AG09319 (cell line): ENCODE measurements around the gene GLOD4.

Experiments used
- DNase-seq: peaks from one replicate; pipeline ENCODE4 v3.0.0-alpha.2; 2010; ENCODE audit warnings: low read depth; ENCODE audit errors: extremely low read depth
- TF ChIP-seq, protein P1 (sequence below): IDR thresholded peaks from 2 replicates; pipeline ENCODE4 v1.5.1; 2011; ENCODE audit warnings: low read depth, mild to moderate bottlenecking, inconsistent platforms, low read length, moderate library complexity

The GLOD4 gene

DNA sequence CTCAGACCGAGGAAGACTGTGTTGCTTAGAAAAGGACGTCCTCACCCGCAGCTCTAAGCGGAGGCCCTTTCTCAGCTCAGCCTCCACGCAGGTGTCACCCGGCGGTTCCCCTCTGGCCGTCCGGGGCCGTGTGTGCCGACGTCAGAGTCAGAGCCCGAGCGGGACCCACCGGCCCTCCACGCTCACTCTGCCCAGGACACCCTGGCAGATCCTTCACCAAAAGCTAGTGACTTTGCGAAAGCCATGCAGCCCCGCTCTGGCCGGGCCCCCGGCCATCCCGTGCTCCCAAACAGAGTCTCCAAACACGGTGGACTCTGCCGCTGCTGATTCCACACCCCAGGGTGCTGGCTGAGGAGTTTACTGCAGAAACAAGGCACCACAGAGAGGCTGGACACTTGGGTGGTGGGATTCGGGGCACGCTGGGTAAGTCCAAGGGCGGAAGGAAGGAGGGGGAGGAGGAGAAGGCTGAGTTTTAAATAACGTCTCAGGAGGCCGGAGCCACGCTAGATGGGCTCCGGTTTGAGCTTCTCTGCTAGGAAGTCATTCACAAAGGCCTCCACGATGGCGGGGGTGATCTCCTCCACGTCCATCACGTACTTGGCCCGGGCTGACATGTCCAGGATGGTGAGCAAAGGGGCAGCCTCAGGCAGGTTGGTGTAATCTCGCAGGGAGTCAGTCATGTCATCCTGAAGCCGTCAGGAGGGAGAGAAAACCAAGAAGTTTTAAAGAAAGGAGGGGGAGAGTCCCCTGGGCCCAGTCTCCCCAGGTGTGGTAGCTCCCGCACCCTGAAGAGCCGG lies 18.6 kb upstream of the GLOD4 start:
- no peak for DNase-seq
- TF ChIP-seq, protein P1, sequence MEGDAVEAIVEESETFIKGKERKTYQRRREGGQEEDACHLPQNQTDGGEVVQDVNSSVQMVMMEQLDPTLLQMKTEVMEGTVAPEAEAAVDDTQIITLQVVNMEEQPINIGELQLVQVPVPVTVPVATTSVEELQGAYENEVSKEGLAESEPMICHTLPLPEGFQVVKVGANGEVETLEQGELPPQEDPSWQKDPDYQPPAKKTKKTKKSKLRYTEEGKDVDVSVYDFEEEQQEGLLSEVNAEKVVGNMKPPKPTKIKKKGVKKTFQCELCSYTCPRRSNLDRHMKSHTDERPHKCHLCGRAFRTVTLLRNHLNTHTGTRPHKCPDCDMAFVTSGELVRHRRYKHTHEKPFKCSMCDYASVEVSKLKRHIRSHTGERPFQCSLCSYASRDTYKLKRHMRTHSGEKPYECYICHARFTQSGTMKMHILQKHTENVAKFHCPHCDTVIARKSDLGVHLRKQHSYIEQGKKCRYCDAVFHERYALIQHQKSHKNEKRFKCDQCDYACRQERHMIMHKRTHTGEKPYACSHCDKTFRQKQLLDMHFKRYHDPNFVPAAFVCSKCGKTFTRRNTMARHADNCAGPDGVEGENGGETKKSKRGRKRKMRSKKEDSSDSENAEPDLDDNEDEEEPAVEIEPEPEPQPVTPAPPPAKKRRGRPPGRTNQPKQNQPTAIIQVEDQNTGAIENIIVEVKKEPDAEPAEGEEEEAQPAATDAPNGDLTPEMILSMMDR: no peak

DNA sequence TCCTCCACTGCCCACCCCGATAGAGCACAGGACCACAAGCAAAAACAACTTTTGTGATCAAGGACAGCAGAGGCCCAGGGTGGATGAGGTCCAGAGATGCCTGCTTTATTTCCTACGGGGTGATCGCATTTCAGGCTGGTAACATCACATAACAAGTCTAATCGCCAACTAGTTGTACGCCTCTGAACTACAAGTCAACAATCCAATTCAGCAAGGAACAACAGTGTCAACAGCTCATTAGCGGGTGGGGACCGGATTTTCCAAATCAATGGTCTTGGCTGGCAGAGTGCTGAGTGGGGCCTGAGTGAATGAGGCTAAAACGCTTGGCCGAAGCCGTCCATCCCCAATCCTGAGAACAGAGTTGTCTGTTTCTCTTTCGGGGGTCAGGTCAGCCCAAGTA lies 17.2 kb upstream of the GLOD4 start:
- TF ChIP-seq, protein P1: no peak
- no peak for DNase-seq

DNA sequence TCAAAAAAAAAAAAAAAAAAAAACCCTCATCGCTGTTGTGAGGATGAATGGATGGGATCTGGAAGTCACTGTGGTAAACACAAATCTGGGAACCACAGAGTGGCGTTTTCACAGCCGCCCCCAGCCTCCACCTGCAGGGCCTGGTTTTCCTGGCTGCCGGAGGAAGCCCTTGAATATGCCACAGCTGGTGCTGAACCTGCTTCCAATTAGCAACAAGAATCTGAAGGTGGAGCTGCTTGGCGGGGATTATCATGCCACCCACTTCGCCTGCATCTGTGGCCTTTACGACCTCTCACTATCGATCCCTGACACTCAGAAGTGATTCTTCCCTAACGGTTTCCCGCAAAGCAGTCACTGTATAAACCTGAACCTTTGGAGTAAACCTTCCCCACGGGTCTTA lies 16.2 kb upstream of the GLOD4 start:
- TF ChIP-seq, protein P1: no peak
- DNase-seq: no peak

DNA sequence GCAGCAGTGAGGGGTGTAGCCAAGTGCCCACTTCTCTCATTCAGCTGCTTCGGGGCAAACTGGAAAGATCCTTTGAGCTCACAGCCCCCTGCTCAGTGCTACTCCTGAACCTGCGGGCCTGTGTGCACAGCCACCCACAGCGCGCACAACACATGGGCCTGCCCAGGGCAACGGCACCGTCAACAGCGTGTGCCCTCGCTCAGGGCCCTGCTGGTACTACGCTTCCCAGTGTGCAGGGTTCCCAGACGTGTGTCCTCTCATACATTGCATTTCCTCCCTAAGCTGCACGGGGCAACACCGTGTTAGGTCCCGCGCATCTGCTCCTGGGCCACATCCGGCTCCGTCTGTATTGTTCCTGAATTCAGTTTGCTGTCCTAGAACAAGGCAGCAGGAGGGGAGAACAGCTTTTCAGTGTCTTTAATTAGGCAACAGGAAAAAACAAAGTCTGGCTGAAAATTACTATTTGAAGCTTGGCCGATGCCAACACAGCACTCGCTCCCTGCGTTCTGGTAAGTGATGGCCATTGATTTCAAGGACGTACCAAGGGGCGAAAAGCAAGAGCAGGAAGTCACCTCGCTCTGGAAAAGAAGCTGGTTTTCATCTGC lies 15.3 kb upstream of the GLOD4 start:
- TF ChIP-seq, protein P1: no peak
- no peak for DNase-seq

DNA sequence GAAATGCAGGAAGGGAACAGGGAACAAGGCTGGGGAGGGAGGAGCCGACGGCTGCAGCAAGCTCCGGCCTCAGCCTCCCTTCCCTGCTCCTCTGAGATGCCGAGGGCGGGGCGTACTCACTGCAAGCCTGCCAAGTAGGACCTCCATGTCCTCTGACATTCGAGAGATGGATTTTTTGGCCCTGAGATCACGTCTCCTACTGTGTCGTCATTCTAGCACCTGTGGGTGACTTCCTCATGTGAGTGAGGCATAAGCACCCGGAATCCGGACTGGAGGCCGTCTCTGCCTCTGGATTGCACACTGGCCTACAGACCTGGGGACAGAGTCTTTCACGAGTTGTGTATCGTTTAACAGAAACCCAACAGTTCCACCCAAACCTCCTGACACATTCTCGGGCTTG lies 14.5 kb upstream of the GLOD4 start:
- TF ChIP-seq, protein P1: no peak
- no peak for DNase-seq

DNA sequence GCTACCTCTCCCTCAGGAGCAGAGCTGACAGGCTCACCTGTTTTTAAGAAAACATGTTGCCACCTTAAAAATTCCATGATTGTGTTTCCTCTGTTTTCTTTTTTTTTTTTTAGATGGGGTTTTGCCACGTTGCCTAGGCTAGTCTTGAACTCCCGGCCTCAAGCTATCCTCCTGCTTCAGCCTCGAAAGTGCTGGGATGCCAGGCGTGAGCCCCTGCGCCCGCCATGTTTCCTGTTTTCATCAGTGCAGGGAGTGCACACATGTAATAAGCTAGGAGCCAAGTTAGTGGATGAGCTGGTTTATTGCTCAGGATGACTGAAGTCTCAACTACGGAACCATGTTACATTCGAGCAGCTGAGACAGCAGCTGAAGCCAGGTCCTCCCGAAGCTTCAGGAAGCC lies 13.6 kb upstream of the GLOD4 start:
- DNase-seq: no peak
- TF ChIP-seq, protein P1: no peak

DNA sequence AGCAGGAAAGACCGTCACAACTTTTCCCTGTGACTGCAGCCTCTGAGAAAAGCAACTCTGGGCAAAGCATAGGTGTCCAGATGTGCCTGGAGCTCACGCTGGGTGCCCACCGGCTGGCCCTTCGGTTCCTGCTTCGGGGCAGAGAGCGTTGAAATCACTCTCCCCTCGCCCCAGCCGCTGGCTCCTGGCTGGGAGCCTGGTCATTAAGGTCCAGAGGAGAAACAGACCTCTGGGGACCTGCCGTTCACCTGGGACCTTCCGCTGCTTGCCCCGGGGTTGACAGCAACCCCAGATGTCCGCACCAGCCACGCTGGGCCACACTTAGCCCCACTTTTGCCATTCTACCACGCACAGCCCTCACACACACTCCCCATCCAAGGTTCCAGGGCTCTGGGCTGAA lies 13.2 kb upstream of the GLOD4 start:
- TF ChIP-seq, protein P1: no peak
- DNase-seq: no peak
